ENCODE measurements around the gene DNAH9.

DNA sequence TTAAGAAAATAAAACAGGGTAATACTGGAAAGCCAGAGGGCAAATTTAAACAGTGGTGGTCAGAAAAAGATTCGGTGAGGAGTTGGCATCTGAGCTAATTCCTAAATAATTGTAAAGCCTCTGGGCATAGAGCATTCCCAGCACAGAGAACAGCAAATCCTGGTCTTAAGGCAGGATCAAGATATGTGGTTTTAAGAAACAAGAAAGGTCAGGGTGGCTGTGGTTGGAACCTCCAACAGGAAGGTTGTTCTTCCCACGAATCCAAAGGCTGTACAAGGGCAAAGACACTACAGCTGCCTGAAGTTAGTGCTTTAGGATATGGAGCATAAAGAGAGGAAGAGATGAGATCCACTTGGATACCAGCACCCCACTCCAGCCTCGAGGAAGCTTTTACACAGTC lies 284.4 kb downstream of the DNAH9 start:
- TF ChIP-seq, protein P1, sequence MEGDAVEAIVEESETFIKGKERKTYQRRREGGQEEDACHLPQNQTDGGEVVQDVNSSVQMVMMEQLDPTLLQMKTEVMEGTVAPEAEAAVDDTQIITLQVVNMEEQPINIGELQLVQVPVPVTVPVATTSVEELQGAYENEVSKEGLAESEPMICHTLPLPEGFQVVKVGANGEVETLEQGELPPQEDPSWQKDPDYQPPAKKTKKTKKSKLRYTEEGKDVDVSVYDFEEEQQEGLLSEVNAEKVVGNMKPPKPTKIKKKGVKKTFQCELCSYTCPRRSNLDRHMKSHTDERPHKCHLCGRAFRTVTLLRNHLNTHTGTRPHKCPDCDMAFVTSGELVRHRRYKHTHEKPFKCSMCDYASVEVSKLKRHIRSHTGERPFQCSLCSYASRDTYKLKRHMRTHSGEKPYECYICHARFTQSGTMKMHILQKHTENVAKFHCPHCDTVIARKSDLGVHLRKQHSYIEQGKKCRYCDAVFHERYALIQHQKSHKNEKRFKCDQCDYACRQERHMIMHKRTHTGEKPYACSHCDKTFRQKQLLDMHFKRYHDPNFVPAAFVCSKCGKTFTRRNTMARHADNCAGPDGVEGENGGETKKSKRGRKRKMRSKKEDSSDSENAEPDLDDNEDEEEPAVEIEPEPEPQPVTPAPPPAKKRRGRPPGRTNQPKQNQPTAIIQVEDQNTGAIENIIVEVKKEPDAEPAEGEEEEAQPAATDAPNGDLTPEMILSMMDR (IDR thresholded peaks at IDR 0.05; ENCODE audit: low read depth, low read length) = no peak
- no peak for TF ChIP-seq EZH2phosphoT487 (IDR thresholded peaks at IDR 0.05; ENCODE audit: low read depth)

All from OCI-LY3 (cell line).